GM19397 (cell line): ENCODE measurements around the gene CCDC6.
A peak's percentile ranks its signal among the peaks of the same experiment; 100 is the strongest.
"Not testable (repeated sequence)": the region's sequence is repeated elsewhere in the genome, so short reads cannot be mapped to it uniquely, and the experiment has no call there.

ENCODE experiments used
- ATAC-seq: cut with Tn5 transposase; IDR thresholded peaks from one replicate; pipeline ENCODE4 v1.9.1; 2021; ENCODE audit warnings: mild to moderate bottlenecking, moderate library complexity; ENCODE audit not compliant: unreplicated experiment

CCDC6 gene

GRCh38 chr10:59881640-59882039 is 24.7 kb downstream of the CCDC6 start:
- no peak for ATAC-seq

GRCh38 chr10:59880971-59881510 is 25.3 kb downstream of the CCDC6 start:
- ATAC-seq = peak; percentile 65

GRCh38 chr10:59880019-59880717 is 26.2 kb downstream of the CCDC6 start:
- no peak for ATAC-seq

GRCh38 chr10:59879363-59879913 is 26.9 kb downstream of the CCDC6 start:
- ATAC-seq = peak; percentile 40

DNA sequence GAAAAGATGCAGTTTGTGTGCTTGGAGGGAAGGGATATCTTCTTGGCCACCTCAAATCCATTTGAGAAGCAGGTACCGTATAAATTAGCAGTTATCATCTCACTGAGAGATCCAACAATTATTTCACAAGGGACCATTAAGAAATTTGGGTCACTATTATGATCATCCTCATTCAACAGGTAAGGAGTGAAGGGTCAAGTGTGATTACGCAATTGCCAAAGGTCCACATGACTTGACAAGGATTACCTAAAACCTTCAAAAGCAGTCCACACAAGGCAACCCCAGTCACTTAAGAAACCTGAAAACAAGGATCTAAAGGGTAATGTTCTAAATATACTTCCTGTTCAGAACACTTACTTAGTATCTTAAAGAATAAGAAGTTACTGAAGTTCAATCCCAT is 27.4 kb downstream of the CCDC6 start:
- no peak for ATAC-seq

DNA sequence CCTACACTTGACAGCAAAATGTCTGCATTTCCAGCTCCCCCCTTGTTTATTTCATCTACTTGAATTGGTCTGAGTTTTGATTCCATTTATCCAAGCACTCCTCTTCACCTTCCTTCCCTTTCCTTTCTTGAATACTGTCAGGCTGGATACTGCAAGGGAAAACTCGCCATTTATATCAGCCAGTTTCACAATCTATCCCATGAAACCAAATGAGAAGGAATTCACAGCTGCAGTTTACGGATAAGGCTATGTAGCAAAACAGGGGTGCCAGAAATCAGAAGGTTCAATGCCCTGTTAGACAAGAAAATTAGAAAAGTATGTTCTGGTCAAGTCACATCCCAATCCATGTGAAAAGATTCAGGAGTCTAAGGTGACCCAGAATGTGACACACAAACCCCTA is 28.1 kb downstream of the CCDC6 start:
- ATAC-seq = no peak

DNA sequence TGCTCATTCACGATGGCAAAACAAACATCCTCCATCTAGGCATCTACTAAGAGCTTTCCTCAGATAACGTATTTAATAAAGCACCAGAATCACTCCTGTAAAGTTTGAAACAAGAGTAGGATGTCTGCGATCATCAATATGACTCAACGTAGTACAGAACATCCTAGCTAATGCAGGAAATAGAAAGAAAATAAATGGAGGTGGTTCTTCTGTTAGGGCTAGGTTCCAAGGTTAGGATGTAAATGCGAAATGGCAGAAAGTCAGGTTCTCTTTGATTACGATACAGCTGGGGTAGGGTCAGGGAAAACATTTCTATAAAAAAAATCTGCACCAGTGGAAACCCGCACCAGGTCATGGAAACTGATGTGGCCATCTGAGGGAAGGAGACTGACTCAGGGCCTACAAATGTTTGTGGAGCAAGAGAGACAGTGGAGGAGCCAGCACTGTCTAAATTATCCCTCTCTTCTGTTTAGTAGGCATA is 29.1 kb downstream of the CCDC6 start:
- no peak for ATAC-seq

DNA sequence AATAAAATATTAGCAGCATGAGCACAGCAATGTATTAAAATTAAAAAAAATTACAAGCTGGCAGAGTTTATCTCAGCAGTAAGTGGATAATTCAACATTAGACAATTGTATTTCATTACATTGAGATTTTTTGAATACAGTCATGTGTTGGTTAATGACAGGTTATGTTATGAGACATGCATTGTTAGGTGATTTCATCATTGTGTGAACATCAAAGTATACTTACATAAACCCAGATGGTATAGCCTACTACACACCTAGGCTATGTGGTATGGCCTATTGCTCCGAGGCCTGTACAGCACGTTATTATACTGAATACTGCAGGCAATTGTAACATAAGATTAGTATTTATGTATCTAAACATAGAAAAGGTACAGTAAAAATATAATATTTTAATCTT is 29.7 kb downstream of the CCDC6 start:
- ATAC-seq = no peak

DNA sequence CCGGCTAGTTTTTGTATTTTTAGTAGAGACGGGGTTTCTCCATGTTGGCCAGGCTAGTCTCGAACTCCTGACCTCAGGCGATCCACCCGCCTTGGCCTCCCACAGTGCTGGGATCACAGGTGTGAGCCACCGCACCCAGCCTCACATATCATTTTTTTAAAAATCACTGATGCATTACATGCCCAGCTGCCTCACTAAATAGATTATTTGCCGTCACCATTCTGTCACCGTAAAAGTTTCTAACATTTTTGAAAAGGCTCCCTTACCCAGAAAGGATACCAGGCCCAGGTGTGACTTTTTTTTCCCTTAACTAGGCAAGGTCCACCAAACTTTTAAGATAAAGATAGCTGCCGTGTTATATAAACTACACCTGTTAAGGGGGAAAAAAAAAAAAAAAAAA is 30.1 kb downstream of the CCDC6 start:
- ATAC-seq = not testable (repeated sequence)

DNA sequence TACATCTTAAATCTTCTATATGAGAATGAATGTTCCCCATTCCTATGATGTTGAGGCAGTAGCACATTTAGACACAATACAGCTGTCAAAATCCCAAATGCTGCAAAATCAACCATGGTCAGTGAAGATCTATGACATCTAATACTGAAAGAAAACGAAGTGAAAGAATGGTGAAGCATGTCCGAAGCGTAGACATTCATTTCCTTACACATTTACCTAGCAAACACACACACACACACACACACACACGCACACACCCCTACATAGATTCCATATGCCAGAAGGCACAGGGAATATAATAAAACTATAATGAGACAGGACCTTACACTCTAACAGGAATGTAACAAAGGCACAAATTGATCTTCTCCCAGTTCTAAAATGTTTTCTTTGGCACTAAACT is 32.5 kb downstream of the CCDC6 start:
- peak; percentile 51 for ATAC-seq

DNA sequence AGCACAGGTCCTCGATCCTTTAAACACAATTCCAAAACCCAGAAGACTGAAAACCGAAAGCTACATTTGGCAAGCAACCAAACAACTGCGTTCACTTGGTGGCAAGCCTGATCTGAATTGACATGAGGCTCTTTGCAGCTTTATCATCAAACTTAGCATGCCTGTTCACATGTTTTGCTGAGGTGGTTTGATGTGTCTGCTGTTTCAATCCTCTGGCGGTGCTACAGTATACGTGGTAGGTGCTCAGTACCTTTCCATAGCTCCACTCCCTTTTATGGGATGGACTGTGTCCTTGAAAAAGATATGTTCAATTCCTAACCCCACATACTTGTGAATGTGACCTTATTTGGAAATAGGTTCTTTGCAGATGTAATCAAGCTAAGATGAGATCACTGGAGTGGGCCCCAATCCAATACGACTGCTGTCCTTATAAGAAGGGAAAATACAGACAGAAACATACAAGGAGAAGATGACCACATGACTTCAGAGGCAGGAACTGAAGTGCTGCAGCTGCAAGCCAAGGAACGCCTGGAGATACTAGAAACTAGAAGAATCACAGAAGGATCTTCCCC is 33.4 kb downstream of the CCDC6 start:
- ATAC-seq = no peak

DNA sequence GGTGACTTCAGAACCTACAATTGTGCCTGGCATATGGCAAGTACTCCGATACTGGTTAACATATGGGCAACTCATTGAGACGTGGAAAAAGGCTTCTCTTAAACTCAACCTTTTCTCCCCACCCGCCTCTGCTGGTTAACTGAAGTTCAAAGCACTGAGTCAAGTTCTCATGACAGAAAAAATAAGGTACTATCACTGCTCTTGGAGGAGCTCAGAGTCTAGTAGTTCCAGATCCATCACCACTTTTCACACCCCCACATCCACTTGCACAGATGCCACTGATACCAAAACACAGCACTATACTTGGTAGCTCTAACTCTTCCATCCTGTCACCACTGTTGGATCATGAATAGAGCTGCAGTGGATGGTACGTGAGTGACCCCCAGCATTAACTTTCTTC is 36.2 kb downstream of the CCDC6 start:
- ATAC-seq = no peak

DNA sequence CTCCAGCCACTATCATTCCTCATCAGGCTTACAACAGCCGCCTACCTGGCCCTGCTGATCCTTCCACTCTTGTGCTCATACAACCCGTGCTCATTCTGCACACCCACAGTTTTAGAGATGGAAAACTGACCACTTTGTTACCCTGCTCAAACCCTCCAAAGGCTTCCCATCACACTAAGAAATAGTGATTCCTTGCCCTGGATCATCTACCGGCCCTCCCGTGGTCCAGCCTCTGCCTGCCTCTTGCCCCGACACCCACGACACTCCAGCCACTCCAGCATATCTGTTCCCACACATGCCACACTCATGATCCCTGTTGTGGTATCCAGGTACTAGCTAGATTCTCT is 36.8 kb downstream of the CCDC6 start:
- ATAC-seq = no peak

DNA sequence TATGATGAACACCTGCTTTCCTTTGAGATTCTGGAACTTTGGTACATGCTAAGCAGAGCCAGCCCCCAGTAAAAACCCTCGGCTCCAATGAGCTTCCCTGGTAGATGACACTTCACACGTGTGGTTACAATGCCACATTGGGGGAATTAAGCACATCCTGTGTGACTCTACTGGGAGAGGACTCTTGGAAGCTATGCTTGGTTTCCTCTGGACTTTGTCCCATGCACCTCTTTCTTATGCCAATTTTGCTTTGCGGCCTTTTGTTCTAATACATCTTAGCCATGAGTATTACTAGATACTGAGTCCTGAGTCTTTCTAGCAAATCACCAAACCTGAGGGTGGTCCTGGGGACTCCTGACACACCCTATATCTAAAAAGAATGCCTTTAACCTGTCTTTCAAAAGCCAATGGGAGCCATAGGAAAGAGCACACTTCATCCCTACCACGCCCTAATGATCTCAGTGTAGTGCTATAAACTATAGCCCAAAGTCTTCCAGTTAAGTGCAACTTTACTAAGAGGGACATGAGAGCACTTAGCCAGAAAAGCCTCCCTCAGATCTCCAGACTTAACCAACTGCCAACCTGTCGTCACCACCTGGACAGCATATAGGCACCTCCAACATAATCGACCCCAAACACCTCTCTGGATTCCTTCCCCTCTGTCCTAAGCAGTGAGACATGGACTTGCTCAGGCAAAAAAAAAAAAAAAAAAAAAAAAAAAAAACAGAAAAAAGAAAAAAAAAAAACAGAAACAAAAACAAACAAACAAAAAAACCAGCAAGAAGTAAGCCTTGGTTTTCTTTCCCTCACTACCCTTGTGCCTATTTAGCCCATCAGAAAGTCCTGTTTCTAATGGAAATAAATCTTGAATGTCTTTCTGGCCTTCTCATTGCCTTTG is 37.4 kb downstream of the CCDC6 start:
- no peak for ATAC-seq

GRCh38 chr10:59867590-59867989 is 38.8 kb downstream of the CCDC6 start:
- no peak for ATAC-seq

GRCh38 chr10:59865101-59865500 is 41.3 kb downstream of the CCDC6 start:
- peak; percentile 73 for ATAC-seq

DNA sequence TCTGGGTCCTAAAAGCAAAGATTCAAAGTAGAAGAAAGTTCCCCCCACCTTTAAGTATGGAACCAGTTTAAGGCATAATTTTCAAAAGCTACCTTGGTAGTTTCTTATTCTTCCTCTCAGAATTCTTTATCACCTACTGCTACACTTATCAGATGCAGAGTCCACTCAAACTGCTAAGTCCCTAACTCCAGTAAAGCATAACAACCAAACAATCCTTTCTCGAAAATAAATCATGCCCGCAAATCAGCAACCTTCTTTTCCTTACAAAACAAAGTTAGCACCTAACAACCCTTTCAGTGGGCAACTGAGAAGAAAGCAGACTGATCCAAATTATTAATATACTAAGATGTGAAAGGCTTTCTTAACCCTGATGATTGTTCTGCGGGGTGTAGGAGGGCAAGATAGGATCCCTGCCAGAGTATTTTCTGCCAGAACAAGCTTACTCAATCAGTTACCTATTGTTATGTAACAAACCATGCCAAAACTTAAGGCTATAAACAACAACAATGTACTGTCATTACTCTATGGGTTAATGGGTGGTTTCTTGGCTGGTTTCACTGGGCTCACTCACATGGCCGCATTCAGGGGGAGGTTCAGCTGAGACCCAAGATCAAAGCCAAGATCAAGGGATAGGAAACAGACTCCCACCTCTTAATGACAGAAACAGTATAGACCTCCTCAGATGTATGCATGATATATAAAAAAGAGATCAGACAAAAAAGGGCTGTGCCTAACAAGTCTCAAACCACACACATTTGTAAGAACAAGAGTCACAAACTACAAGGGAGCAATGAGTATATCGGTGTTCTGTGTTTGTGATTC is 42.0 kb downstream of the CCDC6 start:
- no peak for ATAC-seq

DNA sequence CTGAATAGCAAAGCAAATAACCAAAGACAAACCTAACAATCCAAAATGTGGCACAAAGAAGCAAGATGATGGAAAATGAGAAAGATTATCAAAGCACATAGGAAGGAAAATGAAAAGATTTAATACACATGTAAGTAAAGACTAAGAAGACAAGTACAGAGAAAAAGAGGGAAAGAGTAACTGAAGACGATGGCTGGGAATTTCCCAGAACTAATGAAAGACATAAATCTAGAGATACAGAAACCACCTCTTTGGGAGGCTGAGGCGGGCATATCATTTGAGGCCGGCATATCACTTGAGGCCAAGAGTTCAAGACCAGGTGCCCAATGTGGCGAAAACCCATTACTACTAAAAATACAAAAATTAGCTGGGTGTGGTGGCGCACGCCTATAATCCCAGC is 46.8 kb downstream of the CCDC6 start:
- no peak for ATAC-seq

GRCh38 chr10:59857921-59858320 is 48.4 kb downstream of the CCDC6 start:
- no peak for ATAC-seq

DNA sequence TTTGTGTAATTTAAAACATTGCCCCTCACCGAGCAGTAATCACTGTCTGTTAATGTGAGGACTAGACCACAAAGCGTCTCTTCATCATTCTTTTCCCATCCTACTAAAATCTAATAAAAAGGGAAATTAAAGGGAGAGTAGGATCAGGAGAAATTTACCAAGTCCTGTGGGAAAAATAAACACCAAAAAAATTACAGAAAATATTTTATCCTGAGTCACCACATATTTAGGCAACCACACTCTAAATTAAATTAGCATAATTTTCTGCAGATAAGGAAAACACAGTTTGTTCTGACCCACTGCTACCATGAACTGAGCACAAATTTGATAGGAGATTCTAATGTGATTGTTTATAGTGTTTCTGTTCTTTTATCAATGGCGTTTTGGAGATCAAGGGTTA is 49.3 kb downstream of the CCDC6 start:
- ATAC-seq = no peak
